Measurements from ENCODE around the gene ITGAL.

- TF ChIP-seq CTCF (IDR thresholded peaks at IDR 0.05) = no peak
- TF ChIP-seq POLR2A (IDR thresholded peaks at IDR 0.05) = no peak
Measured at GRCh38 chr16:30562021-30562420, 89.5 kb downstream of the ITGAL start.

All from heart left ventricle (tissue), 13 donors.